Measurements from ENCODE around the gene UFC1. TPM values are rescaled to one million over a fixed set of nuclear protein-coding genes. Genes with fewer than 3 reads are reported as not detected.

UFC1 gene
- total RNA-seq, 1 donor from 2014 or later: 109 TPM

GRCh38 chr1:161187311-161187710, 33.5 kb downstream of the UFC1 start:
- intact Hi-C loops (cut with micrococcal nuclease): loop anchor here (1.0 kb wide), 1 partner anchor 10 kb away; the partner anchor contains the start of gene B4GALT3

- intact Hi-C loops (cut with micrococcal nuclease): no loop called here
These were observed 34.6 kb downstream of the UFC1 start for GRCh38 chr1:161188381-161188780.

DNA sequence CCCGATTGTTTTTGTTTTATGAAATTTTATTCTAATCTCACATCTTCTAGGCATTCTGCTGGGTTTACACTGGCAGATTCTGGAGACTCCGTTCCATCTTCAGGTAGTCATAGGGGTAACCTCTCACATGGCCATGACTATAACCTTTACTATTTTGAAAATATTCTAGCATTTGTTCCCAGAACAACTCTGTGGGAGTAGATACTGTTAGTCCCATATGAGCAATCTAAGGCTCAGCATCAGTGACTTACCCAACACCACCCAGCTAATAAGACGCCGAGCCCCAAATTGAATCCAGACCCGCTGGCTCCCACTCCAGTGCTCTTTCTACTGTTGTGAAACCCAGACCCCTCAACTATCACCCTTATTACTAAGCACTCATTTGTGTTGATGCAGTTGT, 35.3 kb downstream of the UFC1 start:
- intact Hi-C loops (cut with micrococcal nuclease): no loop called here

DNA sequence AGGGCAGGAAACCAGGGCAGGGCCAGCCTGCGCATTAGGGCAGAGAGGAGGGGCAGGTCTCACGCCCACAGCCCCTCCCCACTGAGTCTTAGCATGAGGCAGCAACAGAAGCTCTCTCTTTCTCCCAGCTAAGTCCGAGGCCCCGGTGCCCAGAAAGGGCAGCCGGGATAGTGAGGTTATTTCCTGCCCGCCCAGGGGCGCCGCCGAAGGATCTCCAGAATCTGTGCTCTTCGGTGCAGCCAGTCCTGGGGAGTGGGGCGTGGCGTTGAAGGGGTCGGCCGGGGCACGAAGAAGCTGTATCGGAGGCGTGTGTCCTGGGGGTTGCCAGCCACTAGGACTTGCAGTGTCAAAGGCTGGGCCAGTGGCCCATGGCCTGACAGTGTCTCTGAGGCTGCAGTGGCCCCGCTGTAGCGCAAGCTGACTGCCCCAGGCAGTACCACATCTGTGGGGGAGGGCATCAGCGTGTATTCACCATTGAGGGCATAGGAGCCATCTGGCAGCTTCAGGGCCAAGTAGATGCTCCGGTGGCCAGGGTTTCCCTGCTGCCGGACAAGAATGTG, 37.3 kb downstream of the UFC1 start:
- intact Hi-C loops (cut with micrococcal nuclease): no loop called here

- intact Hi-C loops (cut with micrococcal nuclease): loop anchor here (1.0 to 2.0 kb wide), 7 partner anchors 10 to 190 kb away; partner anchors contain the start of genes B4GALT3 and NDUFS2
These were observed 38.2 kb downstream of the UFC1 start for GRCh38 chr1:161191971-161192370.

GRCh38 chr1:161192476-161193465, 39.0 kb downstream of the UFC1 start:
- intact Hi-C loops (cut with micrococcal nuclease): loop anchor here (1.0 to 2.0 kb wide), 7 partner anchors 10 to 190 kb away; partner anchors contain the start of genes B4GALT3 and NDUFS2

DNA sequence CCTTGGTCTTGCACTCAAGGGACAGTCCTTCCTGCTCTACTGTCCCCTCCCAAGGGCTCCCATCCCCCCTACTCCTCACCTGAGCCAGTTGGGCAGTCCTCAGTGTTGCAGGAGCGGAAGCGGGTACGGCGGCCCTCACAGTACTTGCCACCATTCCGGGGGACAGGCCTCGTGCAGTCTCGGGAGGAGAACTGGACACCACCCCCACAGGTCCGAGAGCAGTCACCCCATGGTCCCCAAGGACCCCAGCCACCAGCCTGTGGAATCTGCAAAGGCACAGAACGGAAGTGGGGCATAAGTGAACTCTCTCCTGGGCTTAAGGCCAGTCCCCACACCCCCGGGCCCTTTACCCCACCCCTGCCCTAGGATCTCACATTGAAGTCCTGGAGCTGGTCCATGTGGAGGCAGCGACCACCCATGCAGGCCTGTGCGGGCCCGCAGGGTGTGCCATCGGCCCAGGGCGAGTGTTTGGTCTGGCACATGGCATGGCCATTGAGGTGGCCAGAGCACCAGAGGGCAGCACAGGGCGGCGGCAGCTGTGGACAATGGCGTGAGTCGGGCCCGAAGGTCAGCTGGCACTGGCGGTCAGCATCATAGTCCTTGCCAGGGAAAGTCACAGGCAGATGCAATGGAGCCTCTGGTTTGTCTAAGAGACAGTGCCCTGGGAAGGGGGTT, 39.9 kb downstream of the UFC1 start:
- intact Hi-C loops (cut with micrococcal nuclease): loop anchor here (2.0 kb wide), 1 partner anchor 17 kb away; no protein-coding TSS in a partner anchor

DNA sequence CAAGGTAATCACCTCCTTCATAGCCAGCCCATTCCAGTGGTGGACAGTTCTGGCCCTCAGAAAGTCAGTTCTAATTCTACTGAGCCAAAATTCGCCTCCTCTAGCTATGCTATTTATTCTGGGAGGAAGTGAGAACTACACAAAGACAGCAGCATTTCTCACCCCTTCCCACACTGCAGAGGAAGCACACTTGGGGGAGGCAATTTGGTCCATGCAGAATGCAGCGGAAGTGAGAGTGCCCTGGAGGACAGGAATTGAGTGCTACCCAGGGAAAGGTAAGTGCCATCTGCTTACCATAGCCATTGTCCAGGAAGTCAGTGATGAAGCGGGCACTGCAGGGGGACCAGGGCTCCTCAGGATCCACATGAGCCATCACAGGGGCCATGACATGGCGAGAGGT, 41.4 kb downstream of the UFC1 start:
- intact Hi-C loops (cut with micrococcal nuclease): no loop called here

- intact Hi-C loops (cut with micrococcal nuclease): no loop called here
These were observed 42.3 kb downstream of the UFC1 start for GRCh38 chr1:161196111-161196510.

GRCh38 chr1:161196521-161197451, 43.0 kb downstream of the UFC1 start:
- intact Hi-C loops (cut with micrococcal nuclease): no loop called here

DNA sequence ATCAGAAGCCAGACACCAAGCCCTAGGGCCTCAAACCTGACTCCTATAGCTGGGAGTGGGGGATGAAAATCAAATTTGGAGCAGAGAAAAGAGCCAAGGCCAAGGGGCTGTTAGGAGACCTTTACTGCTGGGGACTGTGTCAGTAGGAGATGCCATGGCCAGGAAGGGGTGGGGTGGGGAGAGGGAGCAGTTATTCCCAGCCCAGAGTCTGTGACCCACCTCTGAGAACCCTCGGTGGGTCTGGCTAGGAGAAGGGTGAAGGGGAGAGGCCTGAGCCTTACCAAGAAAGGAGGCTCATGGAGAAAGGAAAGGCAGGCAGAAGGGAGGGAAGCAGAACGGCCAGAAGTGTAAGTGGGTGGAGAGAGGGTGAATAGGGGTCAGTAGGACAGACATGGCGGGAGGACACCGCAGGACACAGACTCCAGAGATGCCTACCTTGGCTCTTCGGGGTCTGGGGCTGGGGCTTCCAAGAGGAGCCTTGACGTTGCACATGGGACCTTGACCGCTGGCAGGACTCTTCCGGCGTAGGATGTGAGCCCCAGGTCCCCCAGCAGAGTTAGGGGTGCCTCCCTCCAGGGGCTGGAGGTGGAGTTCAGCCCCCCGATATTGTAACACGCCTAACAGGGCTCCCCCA, 43.9 kb downstream of the UFC1 start:
- intact Hi-C loops (cut with micrococcal nuclease): no loop called here

DNA sequence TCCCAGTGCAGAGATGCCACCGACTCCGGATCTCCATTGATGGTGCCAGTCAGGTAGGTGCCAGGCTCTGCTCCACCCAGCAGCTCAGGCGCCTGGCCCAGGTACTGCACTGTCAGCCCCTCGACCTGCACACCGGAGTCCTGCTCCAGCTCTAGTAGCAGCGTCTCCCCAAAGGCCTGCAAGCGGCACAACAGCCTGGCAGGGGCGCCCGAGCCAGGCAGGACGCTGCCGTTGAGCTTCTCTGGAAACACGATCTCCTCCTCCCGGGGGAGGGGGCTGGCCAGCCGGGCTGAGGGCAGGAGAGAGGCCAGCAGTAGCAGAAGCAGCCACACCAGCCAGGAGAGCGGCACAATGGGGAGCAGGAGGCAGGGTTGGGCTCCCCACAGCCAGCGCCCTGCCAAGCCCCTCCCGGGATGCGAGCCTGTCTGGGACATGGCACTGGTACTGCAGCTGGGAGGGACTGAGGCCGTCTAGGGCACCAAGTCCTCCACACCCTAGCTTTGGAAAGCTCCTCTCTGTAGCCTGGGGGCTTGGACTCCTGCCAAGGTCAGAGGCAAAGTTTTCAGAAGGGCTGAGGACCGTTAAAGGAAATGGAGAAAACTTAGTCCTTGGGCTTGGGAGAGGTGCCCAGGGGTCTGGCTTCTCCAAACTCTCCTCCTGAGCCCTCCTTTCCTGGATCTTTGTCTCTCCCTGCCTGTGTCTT, 44.6 kb downstream of the UFC1 start:
- intact Hi-C loops (cut with micrococcal nuclease): no loop called here

DNA sequence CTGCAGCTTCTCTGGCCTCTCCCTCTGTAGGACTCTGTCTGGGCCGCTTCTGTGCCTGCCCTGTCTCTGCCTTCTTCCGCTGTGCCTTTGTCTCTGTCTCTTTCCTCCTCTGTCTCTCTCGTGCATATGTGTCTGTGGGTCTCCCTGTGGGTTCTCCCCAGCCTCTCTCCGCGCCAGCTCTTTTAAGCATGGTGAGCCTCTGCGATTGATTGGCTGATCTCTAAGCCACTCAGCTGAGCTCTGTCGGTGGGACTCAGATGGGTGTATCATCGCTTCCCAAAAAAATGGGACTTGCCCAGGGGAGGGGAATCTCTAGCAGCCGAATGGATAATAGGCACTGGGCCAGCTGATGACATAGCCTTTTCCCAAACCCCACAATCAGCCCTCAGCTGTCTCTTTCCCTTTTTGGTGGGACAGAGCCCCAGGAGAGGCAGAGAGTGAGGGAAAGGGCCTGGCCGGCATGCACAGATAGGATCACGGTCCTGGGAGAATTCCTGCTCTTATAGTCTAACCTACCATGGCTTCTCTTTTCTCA, 45.2 kb downstream of the UFC1 start, which contains the start of gene ADAMTS4:
ADAMTS4 (minus strand) TSS at position 158 of the 535 bp plus-strand sequence. CDS start 427 bp downstream, outside the sequence.
- intact Hi-C loops (cut with micrococcal nuclease): no loop called here

GRCh38 chr1:161199506-161200139, 45.8 kb downstream of the UFC1 start:
- intact Hi-C loops (cut with micrococcal nuclease): no loop called here

- intact Hi-C loops (cut with micrococcal nuclease): no loop called here
These were observed 46.7 kb downstream of the UFC1 start for GRCh38 chr1:161200421-161200991.

- intact Hi-C loops (cut with micrococcal nuclease): no loop called here
These were observed 47.4 kb downstream of the UFC1 start for GRCh38 chr1:161200992-161201835.

Data from T-helper 1 cell treated with Interleukin-12 subunit alpha and Interleukin-12 subunit beta and Interleukin-4 antibody, amounts not matched to agents 30 ng/mL and 1 ng/mL, for 36 hours (primary cell).